ENCODE measurements around the gene POP4. TPM values are rescaled to one million over a fixed set of nuclear protein-coding genes. Genes with fewer than 3 reads are reported as not detected.

The POP4 gene
- total and polyA plus RNA-seq, 9 of the 15 experiments (the other 6 are each of a cell fraction or from before 2014, with no cell fraction given): 42.1 to 128 (median 99.0) TPM

DNA sequence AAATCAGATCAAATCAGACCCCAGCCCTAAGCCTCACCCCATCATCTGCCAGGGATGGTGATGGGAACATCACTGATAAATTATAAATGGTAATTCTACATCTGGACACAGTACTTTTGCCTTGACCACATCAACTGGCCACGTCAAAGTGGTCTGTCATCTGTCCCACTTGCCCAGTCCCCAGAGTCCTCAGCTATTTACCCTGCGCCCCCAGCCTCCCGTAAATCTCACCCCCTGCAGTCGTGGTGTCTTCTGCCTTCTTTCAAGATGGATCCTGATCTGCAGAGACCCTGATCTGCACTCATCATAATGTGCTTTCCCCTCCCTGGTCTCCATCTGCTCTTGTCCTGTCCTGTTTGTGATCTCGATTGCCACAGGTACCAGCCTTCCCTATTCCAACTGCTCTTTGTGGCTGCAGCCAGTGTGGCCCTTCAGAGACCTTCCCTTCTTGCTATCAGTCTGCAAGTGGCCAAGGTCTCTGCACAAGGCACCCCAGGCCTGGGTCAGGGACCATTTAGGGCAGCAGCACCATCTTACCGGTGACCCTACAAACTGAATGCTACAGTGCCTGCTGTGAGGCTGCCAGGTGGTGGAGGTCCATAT is 26.7 kb upstream of the POP4 start:
- H3K36me3 ChIP-seq (ENCODE audit: control insufficient read depth, insufficient read depth, low read length): no peaks in the 10 kb centered on the region
- no peak overlapping the region for H3K27ac ChIP-seq (ENCODE audit: extremely low read depth, low read depth, low read length)
- no peaks in the 10 kb centered on the region for H4K20me1 ChIP-seq (replicated peaks; ENCODE audit: control insufficient read depth, insufficient read depth, low read length)
- ATAC-seq: no peak
- no peak for DNase-seq (ENCODE audit: extremely low read depth in 1 of 4, low spot score in 3 of 4)
- no peak for FAIRE-seq
- H3K9me3 ChIP-seq (replicated peaks; ENCODE audit: control insufficient read depth, insufficient read depth, low read depth, low read length): no peaks in the 10 kb centered on the region
- in situ Hi-C loops (cut with MboI): loop anchor here (25.0 kb wide), 1 partner anchor 842 kb away; no protein-coding TSS in a partner anchor
- intact Hi-C loops (cut with micrococcal nuclease): no loop called here
- H3K4me3 ChIP-seq: no peak overlapping the region
- no peak overlapping the region for H2AFZ ChIP-seq (ENCODE audit: low read depth, low read length)
- no peak overlapping the region for H3K9ac ChIP-seq (ENCODE audit: insufficient read depth in 1 of 2, low read depth in 2 of 2, low read length in 2 of 2)
- CTCF ChIA-PET (ENCODE audit: low intra/inter-chr PET ratio): no interaction called here
- H3K79me2 ChIP-seq (ENCODE audit: control insufficient read depth, insufficient read depth, low read length): no peaks in the 10 kb centered on the region
- no peak overlapping the region for H3K4me2 ChIP-seq (ENCODE audit: insufficient read depth, low read length)
- H3K27me3 ChIP-seq (ENCODE audit: control insufficient read depth in 2 of 2, insufficient read depth in 2 of 2, low read length in 2 of 2): peaks cover 8 to 34% of the 10 kb centered on the region in 2 experiments; a peak in 4 of 5 replicates
- WGBS (ENCODE audit: insufficient coverage, low coverage, missing lambda C conversion rate): 3% methylated on average over 5 of the region's 6 CpGs
- H3K4me1 ChIP-seq (replicated peaks in 1 of 2; ENCODE audit: control insufficient read depth in 2 of 2, insufficient read depth in 2 of 2, low read length in 2 of 2): no peaks in the 10 kb centered on the region; a peak in 1 of 5 replicates
- POLR2A ChIA-PET: no interaction called here
- no TSS peak for BruUV-seq (replicated peaks)
- no peaks in the 10 kb centered on the region for H3K9me1 ChIP-seq (ENCODE audit: control insufficient read depth, insufficient read depth, low read length)
- TF ChIP-seq, protein P1, sequence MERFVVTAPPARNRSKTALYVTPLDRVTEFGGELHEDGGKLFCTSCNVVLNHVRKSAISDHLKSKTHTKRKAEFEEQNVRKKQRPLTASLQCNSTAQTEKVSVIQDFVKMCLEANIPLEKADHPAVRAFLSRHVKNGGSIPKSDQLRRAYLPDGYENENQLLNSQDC (CRISPR knock-in tag; IDR thresholded peaks at IDR 0.05): no peak
- TF ChIP-seq, protein P2, sequence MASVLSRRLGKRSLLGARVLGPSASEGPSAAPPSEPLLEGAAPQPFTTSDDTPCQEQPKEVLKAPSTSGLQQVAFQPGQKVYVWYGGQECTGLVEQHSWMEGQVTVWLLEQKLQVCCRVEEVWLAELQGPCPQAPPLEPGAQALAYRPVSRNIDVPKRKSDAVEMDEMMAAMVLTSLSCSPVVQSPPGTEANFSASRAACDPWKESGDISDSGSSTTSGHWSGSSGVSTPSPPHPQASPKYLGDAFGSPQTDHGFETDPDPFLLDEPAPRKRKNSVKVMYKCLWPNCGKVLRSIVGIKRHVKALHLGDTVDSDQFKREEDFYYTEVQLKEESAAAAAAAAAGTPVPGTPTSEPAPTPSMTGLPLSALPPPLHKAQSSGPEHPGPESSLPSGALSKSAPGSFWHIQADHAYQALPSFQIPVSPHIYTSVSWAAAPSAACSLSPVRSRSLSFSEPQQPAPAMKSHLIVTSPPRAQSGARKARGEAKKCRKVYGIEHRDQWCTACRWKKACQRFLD (CRISPR knock-in tag; IDR thresholded peaks at IDR 0.05): no peak
- TF ChIP-seq, protein P3, sequence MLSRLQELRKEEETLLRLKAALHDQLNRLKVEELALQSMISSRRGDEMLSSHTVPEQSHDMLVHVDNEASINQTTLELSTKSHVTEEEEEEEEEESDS (CRISPR knock-in tag; IDR thresholded peaks at IDR 0.05): no peak
- TF ChIP-seq HDAC2 (IDR thresholded peaks at IDR 0.05) (no peak), ZNF347 (CRISPR knock-in tag; IDR thresholded peaks at IDR 0.05; ENCODE audit: low read depth) (no peak)

Data from K562 (cell line).